ENCODE data around the gene ZNF57.

DNA sequence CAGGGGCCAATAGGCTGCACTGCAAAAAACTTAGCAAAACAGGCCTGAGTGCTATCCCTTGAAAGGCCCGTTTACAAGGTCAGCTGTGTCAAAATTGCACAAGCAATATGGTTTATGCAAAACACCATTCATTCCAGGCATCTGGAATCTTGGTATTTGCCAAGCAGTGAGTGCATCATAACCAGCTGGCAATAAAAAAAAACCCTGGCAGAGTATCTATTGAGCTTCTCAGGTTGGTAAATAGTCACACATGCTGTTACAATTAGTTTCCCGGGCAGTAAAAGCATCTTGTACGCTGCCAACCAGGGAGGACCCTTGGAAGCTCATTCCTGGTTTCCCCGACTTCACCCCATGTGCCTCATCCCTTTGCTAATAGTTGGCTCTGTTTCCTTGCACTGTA is 22.8 kb downstream of the ZNF57 start:
- TF ChIP-seq POLR2AphosphoS5 (IDR thresholded peaks at IDR 0.05; ENCODE audit: low read depth, low read length) (no peak), JUND (IDR thresholded peaks at IDR 0.05) (no peak), EZH2phosphoT487 (IDR thresholded peaks at IDR 0.05; ENCODE audit: borderline replicate concordance, low read depth) (no peak), CHD2 (IDR thresholded peaks at IDR 0.05; ENCODE audit: low read length, partially characterized antibody) (no peak), YY1 (IDR thresholded peaks at IDR 0.05; ENCODE audit: low read depth) (no peak), RFX5 (IDR thresholded peaks at IDR 0.05; ENCODE audit: low read length) (no peak)
- TF ChIP-seq, protein P1, sequence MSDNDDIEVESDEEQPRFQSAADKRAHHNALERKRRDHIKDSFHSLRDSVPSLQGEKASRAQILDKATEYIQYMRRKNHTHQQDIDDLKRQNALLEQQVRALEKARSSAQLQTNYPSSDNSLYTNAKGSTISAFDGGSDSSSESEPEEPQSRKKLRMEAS (IDR thresholded peaks at IDR 0.05; ENCODE audit: low read depth): no peak
- TF ChIP-seq, protein P2, sequence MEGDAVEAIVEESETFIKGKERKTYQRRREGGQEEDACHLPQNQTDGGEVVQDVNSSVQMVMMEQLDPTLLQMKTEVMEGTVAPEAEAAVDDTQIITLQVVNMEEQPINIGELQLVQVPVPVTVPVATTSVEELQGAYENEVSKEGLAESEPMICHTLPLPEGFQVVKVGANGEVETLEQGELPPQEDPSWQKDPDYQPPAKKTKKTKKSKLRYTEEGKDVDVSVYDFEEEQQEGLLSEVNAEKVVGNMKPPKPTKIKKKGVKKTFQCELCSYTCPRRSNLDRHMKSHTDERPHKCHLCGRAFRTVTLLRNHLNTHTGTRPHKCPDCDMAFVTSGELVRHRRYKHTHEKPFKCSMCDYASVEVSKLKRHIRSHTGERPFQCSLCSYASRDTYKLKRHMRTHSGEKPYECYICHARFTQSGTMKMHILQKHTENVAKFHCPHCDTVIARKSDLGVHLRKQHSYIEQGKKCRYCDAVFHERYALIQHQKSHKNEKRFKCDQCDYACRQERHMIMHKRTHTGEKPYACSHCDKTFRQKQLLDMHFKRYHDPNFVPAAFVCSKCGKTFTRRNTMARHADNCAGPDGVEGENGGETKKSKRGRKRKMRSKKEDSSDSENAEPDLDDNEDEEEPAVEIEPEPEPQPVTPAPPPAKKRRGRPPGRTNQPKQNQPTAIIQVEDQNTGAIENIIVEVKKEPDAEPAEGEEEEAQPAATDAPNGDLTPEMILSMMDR (IDR thresholded peaks at IDR 0.05): no peak
- TF ChIP-seq, protein P3, sequence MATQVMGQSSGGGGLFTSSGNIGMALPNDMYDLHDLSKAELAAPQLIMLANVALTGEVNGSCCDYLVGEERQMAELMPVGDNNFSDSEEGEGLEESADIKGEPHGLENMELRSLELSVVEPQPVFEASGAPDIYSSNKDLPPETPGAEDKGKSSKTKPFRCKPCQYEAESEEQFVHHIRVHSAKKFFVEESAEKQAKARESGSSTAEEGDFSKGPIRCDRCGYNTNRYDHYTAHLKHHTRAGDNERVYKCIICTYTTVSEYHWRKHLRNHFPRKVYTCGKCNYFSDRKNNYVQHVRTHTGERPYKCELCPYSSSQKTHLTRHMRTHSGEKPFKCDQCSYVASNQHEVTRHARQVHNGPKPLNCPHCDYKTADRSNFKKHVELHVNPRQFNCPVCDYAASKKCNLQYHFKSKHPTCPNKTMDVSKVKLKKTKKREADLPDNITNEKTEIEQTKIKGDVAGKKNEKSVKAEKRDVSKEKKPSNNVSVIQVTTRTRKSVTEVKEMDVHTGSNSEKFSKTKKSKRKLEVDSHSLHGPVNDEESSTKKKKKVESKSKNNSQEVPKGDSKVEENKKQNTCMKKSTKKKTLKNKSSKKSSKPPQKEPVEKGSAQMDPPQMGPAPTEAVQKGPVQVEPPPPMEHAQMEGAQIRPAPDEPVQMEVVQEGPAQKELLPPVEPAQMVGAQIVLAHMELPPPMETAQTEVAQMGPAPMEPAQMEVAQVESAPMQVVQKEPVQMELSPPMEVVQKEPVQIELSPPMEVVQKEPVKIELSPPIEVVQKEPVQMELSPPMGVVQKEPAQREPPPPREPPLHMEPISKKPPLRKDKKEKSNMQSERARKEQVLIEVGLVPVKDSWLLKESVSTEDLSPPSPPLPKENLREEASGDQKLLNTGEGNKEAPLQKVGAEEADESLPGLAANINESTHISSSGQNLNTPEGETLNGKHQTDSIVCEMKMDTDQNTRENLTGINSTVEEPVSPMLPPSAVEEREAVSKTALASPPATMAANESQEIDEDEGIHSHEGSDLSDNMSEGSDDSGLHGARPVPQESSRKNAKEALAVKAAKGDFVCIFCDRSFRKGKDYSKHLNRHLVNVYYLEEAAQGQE (IDR thresholded peaks at IDR 0.05; ENCODE audit: low read depth, low read length): no peak
- TF ChIP-seq, protein P4, sequence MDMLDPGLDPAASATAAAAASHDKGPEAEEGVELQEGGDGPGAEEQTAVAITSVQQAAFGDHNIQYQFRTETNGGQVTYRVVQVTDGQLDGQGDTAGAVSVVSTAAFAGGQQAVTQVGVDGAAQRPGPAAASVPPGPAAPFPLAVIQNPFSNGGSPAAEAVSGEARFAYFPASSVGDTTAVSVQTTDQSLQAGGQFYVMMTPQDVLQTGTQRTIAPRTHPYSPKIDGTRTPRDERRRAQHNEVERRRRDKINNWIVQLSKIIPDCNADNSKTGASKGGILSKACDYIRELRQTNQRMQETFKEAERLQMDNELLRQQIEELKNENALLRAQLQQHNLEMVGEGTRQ (IDR thresholded peaks at IDR 0.05; ENCODE audit: borderline replicate concordance, low read depth, low read length): no peak

Data from SK-N-SH (cell line).